Medulla oblongata (tissue), 1 donor: ENCODE measurements around the gene CCR6.

Experiments
- DNase-seq: peaks from one replicate; pipeline ENCODE4 v3.0.0-alpha.2; 2015; ENCODE audit errors: extremely low spot score

The CCR6 gene

GRCh38 chr6:167119670-167120582, 3.0 kb upstream of the CCR6 start:
- no peak for DNase-seq

- DNase-seq: no peak
These were observed 2.4 kb upstream of the CCR6 start for GRCh38 chr6:167120583-167120903.

GRCh38 chr6:167121335-167121841, 1.5 kb upstream of the CCR6 start:
- DNase-seq: no peak

GRCh38 chr6:167122041-167122826, 662 bp upstream of the CCR6 start:
- DNase-seq: no peak

DNA sequence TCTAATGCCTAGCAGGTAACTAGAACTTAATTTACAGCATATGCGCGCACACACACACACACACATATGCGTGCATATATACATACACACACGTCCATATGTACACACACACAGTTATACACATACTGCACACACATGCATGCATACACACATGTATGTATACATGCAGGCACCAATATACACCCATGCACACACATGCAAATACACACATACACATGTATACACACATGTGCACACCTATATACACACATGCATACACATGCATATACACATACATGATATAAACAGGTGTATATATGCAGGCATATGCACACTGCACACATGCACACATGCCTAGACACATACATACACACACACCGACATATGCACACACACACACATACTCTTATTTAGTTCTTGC, 1.9 kb downstream of the CCR6 start:
- DNase-seq: no peak

DNA sequence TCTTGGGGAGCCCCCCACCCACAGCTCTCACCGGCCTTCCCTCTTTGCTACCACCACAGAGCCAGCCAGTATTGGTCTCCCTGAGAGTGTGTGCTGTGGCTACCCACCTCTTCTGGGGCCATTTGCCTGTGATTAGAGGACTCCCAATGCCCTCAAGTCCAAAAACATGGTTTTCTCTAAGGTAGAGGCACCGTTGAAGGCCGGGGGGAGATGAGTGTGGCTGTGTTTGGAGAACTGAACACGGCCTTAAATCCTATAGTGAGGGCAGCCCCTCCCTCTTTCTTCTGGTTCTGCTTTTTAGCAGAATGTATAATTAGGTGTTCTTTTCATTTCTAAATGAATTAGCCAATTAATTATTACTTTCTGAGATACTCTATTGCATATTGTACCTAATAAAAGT, 2.5 kb downstream of the CCR6 start:
- no peak for DNase-seq

DNA sequence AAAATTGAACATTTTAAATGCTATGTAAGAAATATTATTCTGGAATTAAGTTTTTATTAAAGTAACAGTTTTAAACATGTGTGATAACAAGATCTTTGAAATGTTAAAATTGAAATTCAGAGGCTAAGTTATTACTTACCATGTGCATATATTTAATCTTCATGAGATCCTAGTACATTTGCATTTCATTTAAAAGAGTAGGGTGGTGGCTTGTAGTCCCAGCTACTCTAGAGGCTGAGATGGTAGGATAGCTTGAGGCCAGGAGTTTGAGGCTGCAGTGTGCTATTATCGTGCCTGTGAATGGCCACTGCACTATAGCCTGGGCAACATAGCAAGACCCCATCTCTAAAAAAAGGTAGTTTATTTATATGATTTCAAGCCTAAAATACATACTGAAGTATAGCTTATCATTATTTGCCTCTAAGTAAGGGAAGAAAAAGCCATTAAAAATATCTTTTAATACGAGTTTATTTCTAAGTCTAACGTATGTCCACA, 3.0 kb downstream of the CCR6 start:
- no peak for DNase-seq

DNA sequence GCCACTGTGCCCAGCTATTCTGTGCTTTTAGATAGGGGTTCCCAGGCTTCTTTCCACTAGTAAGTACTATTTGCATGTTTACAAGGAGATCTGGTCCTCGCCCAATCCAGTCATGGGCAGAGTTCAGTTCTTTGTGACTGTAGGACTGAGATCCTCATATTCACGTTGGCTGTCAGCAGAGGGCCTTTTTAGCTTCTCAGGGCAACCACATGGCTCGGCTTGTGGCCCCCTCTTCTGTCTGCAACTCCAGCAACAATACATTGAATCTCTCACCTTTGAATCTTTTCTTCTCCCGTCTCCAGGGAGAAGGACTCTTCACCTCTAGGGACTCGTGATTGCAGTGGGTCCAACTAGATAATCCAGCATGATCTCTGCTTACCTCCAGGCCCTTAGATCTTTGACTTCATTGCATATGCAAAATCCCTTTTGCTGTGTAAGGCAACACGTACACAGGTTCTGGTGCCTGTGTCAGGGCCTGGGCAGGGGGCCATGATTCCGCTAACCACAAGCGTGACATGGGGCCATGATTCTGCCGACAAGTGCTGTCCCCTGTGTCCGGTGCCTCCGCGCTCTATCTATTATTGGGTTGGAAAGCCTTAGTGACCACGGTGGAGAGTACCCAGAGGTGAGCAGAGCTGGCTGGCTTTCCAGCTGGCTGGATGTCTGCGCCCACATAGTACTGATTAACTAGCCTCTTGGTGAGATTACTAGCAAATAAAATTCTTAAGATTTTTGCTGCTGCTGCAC, 5.1 kb downstream of the CCR6 start:
- no peak for DNase-seq

DNA sequence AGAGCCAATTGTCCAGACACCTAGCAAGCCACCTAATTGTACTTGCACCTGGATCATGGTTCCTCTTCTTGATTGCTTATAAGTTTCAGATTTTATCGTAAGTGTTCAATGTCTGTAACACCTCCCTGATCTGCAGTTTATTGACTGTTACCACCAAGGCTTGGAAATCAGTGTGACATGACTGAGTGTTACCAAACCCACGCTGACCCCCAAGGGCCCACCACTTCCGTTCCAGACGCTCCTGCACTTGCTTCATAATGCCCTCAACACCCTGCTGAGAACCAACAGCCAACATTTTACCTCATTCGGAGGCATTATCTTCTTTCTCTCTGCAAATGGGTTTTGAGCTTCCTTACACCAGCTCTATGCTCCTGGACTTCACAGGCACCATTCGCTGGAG, 6.3 kb downstream of the CCR6 start:
- DNase-seq: no peak

DNA sequence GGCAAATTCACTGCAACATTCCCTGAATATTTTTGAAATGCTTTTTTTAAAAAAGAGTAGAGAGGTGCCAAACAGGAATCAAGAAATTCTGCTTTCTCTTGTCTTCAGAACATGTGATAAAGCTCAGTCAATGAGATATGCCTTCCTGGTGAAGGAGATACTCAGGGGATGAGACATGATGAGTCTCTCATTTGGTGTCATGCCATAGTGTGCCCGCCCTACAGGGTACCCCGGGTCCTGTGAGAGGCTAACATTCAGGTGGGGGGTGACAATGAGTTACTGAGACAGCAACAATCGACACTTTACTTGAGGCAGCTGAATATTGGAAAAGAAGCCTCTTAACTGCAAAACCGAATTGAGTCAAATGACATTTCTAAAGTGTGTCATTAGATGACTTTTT, 6.7 kb downstream of the CCR6 start:
- no peak for DNase-seq

DNA sequence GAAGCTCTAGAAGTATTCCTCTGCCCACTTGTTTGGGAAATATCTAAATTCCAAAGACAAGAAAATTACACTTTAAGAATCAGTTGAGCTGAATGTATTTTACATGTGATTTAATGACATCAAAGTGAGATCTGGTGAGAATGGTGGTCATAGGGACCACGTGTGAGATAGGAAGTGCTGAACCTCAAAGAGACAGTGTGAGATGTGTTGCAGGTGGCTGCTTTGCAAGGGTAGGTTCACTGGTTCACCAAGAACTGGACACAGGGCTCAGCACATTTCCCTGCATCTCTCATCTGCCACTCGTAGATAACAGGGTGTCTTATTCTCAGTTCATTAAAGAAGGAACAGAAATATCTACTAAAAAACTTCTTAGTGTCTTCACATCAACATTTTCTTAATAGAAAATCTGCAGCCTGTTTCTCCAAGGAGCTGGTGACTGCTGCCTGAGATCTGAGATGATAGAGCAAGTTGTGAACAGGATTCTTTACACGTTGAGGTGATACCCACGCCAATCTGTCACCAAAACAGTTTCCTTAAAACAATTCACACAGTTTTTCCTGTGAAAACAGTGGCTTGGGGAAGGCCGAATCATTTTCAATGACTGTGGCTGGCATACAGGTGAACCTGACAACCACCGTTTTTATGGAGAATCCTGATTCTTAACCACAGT, 7.2 kb downstream of the CCR6 start:
- no peak for DNase-seq

DNA sequence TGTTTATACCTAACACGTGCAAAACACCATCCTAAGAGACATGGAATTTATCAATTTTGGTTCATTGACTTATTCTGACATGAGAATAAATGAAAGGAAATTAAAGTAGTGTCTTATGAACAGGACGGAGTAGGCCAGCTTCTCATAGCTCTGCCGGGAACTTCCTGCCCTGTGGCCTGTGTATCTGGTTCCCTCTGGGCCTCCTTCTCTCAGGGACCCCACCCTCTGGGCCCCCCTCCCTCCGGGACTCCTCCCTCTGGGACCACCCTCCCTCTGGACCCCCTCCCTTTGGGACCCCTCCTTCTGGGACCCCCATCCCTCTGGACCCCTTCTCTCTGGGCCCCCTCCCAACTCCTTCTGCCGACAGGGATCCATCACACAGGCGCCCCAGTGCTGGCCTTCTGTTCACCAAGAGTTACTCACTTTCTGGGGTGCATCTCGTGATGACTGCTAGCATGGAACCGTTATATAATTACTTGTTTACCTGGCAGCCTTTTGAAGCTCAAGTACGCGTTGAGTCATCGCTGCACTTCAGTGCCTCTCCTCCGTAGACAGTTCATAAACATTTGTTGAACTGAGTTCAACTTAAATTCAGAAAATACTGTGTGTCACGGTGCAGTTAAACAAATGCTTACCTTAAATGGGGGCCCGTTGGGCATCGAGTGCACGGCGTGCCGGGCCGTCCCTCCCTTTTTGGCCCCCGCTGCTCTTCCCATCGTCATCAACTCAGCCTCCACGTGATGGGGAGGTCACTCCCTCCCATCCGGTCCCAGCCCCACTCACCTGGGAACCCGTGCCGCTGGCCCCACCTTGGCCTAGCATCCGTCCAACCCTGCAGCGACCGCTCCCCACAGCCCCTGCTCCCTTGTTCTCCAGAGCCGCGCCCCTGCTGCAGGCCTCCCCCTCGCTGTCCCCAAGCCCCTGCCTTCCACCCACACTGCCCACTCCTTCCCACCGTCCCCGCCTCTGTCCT, 8.1 kb downstream of the CCR6 start:
- no peak for DNase-seq

- DNase-seq: no peak
These were observed 11.8 kb downstream of the CCR6 start for GRCh38 chr6:167134448-167135328.

GRCh38 chr6:167136376-167136775, 13.5 kb downstream of the CCR6 start:
- no peak for DNase-seq

GRCh38 chr6:167137081-167137480, 14.2 kb downstream of the CCR6 start:
- no peak for DNase-seq

GRCh38 chr6:167137881-167138280, 15.0 kb downstream of the CCR6 start:
- DNase-seq: no peak

DNA sequence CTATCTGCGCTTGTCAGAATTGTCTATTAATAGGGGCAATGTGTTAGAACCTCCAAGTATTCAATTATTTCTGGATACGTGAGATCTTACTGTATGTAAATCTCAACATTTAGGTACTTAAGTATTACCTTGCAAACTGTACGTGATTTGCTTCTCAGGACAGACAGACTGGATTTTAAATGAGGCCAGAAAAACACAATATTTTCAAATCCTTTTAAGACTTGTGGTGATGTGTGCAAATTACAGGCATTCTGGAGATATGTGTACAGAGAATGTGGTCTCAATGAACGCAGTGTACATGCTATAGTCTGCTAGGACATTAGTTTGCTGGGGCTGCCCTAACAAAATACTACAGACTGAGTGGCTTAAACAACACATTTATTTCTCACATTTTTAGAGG, 16.9 kb downstream of the CCR6 start:
- no peak for DNase-seq

- no peak for DNase-seq
These were observed 17.9 kb downstream of the CCR6 start for GRCh38 chr6:167140589-167141474.
